DMS114 treated with DMSO at 0.1 percent for 48 hours (cell line): ENCODE data around the gene DUSP7.

ENCODE experiments used
- DNase-seq: peaks from one replicate; lab custom pipeline; 2025; ENCODE audit not compliant: unreplicated experiment; lab: John Stamatoyannopoulos, UW

The DUSP7 gene

GRCh38 chr3:52068730-52069129 lies 12.4 kb upstream of the DUSP7 start:
- no peak for DNase-seq

DNA sequence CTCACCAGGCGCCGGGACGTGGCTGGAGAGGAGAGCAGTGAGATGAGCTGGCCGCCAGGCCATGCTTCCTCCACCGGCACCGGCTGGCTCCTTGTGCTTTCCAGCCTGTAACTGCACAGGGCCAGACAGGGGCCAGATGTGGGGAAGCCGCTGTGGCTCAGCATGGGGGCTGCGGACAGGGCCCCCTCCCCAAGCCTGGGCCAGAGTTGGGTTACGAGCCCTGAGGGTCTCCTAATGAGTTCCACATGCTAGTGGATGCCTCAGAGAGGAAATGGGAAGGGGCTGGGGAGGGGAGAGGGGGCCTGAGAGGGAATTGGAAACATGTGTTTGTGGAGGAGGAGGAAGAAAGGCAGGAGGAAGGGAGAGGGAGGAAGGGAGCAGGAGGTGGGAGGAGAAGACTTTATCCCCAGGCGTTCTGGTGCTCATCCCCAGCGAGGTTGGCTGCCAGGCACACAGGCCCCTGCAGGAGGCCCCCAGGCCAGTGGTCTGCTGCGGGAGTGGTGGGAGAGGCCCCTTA lies 11.7 kb upstream of the DUSP7 start:
- DNase-seq, result no peak

GRCh38 chr3:52067526-52067925 lies 11.2 kb upstream of the DUSP7 start:
- no peak for DNase-seq

- DNase-seq, result no peak
These were observed 10.7 kb upstream of the DUSP7 start for GRCh38 chr3:52067046-52067445.

DNA sequence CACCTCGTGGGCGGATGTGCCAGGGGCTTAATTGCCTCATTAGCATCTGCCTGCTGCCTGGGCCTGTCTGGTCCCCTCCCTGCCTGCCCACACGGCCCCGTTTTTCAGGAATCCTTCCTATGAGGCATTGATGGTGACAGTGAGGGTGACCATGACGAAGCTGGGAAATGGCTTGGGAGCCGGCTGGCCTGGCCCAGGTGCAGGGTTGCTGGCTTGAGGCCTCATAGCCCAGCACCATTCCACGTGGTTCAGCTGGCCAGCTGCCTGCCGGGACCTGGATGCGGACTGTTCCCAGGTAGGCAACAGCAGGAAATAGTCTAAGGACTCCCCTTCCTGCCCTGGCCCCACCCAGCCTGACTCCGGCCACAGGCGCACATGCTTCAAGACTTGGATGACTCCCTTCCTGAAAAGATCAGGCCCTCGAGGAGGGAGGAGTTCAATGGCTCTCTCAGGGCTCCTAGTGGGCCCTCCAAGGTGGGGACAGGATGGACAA lies 8.9 kb upstream of the DUSP7 start:
- no peak for DNase-seq

GRCh38 chr3:52064561-52064960 lies 8.2 kb upstream of the DUSP7 start:
- no peak for DNase-seq

DNA sequence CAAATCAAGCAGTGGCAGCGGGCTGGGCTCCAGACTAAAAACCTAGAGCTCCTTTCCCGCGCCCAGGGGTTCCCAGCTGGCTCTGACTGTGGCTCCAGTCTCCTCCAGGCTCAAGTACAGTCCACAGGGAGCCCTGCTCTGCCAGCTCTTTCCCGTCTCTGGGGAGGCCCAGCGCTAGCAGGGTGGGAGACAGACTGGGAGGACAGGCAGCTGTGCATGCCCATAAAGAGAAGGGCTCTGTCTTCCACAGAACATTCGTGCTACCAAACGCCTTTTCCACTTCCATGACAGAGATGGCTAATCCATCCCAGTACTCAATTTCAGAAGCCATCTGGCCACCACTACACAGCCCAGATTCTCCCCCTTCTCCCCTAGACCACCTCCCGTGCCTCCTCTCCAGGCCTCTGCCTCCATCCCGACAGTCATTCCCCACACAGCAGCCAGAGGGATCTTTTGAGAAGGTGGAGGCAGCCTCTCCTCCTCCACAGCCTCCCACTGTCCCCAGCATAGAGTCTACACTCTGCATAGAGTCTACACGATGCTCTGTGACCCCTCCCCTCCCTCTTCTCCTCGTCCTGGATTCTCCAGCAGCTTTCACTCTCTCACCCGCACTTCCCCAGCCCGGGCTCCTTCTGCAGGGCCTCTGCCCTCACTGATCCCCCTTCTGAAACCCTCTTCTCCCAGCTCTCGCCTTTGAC lies 6.8 kb upstream of the DUSP7 start:
- DNase-seq, result no peak

DNA sequence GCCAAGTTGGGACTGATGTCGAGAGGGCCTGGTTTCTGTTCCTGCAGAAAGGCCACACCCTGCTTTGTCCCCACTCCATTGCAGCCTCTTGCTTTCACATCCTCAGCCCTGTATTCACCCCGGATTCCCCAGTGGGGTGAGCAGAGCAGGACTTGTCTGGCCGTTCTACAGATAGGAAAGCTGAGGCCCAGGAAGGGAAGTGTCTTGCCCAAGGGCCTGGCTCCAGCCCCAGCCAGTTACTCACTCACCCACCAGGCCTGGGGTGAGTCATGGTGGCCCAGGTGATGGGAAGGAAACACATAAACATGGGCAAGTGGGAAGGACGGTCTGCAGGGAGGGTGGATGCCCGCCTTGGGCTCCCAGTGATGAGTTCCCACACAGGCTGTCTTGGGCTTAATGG lies 6.1 kb upstream of the DUSP7 start:
- DNase-seq, result no peak

DNA sequence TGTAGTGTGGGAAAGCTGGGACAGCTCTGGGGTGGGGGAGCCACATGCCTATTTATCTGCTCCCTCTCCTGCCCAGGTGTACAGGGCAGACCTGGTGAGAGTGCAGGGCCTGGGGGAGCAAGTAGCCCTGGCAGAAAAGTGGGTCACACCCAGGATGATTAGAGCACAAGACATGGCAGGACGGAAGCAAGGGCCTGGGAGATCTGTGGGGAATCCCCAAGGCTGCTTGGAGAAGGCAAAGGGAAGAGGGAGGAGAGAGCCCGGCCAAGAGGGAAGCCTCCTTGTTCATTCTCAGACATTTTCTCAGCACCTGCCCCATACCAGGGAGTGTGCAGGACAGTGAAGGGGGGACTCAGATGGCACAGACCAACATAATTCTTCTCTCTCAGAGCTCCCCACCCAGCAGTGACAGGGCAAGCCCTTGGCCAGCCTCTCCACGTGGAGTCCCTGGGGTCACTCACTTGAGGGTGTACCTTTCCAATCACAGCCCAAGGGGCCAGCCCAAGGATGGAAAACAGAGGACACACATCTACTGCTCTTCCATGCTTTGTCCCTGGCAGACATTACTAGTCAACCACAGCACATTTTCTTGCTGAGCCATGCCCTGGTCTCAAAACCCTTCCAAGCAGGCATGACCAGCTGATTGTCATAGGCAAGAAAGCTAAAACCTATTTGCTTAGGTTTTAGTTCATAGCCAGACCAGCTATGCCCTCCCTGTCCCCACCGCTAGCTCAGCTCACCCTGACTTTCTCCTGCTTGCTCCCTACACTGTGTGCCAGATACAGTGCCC lies 4.9 kb upstream of the DUSP7 start:
- no peak for DNase-seq

GRCh38 chr3:52059781-52060180 lies 3.4 kb upstream of the DUSP7 start:
- DNase-seq, result no peak

DNA sequence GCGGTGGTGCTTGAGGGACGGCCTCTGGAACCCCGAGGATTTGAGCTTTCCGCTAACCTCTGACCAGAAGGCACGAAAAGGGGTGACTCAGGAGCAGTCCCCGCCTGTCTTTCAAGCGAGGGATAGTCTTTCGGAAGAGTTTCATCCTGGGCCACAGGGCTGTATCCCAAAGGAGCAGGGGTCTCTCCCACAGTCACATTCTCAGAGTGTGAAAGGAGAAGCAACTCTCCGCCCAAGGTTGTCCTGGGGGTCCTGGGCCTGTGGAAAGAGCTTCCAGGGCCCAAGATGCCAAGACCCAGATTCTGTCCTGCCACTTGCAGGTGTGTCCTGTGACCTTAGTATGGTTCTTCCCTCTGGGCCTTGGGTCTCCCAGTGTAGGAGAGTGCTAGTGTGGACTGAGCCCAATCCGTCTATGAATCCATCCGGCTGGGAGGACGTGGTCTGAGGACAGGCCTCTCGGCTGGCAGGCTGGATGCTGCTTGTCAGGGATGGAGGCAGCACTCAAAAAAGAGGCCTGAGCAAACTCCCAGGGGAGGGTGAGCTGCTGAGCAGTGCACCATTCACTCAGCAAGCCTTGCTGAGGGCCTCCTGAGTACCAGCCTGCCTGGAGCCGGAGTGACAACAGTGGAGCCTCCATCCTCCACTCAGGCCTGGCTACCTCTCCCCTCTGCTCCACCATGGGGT lies 1.6 kb upstream of the DUSP7 start:
- no peak for DNase-seq

DNA sequence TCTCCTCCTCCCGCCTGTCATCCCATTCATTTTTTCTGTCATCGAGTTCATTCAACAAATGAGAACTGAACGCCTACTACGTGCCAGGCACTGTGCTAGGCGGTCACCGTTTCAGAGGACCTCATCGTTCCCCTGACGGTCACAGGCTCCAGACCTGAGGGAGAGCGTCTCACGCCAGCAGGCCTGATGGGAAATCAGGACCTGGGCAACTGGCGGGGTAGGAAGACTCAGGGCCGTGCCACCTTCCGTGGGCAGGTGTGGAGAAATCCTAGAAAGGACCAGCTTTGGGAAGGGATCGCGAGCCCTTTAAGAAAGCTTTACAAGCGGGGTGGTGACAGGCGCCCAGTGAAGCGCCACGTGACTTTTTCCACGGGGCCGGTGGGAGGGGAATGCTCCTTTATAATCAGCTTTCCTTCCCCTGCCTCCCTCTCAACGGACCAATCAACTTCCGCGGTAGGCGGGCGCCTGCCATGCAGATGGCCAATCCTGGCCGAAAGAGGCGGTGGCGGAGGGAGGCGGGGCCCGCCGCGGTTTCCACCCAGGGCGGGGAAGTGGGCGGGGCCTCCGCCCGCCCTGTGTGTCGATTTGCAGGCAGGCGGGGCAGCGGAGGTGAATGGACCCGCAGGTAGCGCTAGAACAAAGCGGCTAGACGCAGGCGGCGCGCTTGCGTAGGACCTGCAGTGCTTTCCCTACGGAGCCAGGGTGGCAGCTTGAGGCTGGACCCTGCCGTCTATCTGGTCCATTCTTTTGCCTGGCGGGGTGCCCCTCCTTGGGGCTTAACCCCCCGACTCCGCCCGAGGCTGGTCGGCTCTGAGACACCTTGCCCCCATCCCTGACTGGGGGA lies 819 bp upstream of the DUSP7 start:
- DNase-seq, result peak; percentile 94

DNA sequence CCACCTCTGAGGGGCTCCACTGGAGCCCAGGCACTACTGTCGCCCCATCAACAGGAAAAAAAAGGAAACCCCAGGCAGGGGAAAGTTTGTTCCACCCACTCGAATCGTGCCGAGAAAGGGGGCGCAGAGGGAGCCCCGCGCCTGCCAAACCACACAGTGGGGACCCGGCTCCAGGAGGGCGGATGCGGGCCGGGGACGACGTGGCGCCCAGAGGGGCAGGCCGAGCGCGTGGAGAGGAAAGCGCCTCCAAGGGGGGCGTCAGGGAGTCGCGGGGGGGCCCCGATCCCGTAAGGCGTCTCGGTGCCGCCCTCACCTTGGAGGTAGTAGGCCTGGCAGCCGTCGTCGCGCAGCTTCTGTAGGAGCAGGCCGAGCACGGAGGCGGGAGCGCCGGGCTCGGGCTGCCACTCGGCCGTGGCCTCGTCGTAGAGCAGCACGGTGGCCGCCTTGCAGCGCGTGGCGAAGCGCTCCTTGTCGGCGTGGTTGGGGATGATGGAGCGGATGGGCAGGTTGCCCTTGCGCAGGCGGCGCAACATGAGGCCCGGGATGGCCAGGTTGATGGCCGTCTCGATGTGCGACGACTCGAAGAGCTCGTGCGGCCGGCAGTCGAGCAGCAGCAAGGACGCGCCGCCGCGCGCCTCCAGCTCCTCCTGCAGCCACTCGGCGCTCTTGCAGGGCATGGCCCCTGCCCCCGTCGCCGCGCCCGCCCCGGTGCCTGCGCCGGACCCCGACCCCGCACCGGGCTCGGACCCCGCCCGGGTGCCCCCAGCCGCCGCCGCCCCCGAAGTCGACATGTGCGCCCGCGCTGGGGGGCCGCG lies 627 bp downstream of the DUSP7 start:
- DNase-seq, result no peak

DNA sequence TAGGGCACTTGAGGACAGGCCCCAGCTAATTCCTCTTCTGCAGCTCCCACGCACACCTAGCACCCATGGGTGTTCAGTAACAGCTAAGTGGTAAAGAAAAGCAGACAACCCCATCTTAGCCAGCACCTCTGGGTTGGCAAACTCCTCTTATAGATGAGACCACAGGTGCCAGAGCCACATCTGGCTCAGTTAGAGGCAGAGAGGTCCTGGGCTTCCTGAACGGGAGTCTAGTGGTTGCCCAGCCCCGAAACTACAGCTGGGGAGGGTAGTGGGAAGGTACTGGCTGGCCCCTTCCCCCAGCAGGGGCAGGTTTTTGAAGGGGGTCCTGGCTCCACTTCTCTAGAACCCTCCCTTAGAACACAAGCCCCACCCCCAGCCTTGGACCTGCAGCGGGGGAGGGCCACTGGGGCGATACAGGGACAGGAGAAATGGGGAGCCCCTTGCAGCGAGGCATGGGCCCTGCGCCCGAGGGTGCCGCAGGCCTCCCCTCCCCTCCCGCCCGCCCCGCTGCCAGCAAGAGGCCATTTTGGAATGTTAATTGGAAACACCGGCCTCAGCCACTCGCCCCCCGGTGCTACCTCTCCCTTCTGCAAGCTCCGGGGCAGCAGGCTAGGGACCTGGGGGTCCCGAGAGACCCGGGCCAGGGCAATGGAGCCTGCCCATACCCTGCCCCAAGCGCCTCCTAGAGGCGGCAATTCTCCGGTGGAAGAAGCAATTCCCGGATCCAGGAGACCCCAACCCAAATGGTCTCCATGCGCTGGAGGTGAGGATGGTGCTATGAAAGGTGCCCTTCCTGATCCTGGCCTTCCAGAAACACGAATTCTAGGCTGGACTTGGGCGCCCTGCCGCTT lies 1.5 kb downstream of the DUSP7 start:
- DNase-seq, result no peak

DNA sequence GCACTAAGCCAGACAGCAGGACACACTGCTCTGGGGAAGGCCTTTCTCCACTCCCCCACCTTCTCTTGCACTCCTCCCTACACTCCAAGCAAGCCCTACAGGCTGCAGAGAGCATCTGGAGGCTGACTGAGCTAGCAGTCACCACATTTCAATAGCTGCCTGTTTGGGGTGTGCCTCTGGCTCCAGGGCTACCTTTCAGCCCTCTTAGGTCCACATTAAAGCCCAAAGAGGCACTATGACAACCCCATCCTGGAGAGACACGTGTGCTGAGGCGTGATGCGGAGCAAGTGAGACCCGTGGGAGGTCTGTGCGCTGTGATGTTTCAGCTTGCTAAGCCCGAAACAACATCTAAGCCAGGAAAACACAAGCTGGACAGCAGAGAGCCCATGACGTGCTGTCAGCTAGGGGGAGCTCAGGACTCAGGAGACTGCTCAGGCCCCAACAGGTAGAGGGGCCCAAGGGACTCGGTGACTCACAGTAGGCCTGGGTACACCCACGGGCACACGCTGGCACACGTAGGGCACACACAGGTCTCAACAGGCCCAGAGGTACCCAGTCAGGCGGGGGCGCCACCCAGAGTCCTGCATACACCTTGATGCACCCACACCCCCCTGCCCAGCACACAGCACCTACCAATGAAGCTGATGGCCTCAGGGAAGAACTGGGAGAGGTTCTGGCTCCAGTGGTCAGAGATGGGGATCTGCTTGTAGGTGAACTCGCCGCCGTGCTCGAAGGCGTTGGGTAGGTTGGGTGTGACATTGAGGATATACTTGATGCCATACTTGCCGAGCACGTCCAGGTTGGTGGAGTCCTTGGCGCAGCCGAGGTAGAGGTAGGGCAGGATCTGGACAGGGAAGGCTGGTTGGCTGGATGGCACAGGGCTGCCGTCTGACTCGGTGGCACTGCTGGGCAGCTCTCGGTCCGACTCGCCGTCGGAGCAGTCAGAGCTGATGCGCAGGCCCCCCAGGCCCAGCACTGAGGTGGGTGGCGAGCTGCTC lies 2.8 kb downstream of the DUSP7 start:
- no peak for DNase-seq

GRCh38 chr3:52052831-52053306 lies 3.5 kb downstream of the DUSP7 start:
- DNase-seq, result no peak

DNA sequence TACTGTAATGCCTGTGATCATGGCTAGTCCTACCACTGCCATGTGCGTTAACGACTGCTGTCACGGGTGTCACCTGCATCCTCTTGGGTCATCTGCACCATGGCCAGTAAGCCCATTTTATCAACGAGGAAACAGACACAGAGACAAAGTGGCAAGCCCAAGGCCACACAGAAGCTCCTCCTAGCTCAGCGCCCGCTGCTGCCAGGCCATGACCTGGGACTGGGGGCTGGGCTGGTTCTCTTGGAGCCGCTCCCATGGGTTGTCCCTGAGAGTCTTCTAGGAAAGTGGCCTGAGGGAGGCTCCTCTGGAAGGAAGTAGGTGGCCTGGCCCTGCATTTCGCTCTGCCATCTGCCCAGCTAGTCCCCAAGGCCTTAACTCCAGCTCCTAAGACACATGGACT lies 4.9 kb downstream of the DUSP7 start:
- DNase-seq, result no peak

- DNase-seq, result no peak
These were observed 5.8 kb downstream of the DUSP7 start for GRCh38 chr3:52050571-52050970.
